A549 (cell line): ENCODE results near the gene PITX3. TPM values are rescaled to one million over a fixed set of nuclear protein-coding genes. Genes with fewer than 3 reads are reported as not detected.

Experiments used
- ATAC-seq, 2 experiments: fragments of 200-7000 bp in 1 of 2; fragments of >200 bp in 1 of 2; cut with Nextera tagmentation in 1 of 2; cut with Tn5 transposase in 1 of 2; 3 replicates each; pipeline versions ENCODE4 v1.8.0 to v1.9.1; 2018 to 2020; ENCODE audit warnings: mild to moderate bottlenecking in 1 of 2, moderate library complexity in 1 of 2
- CTCF ChIA-PET: fragments of 300-600 bp; sonication (Branson Sonifier 250); formaldehyde crosslinking; extraction: SDS; loops from one replicate; lab custom pipeline; 2021; ENCODE audit warnings: antibody characterized with exemption, inconsistent platforms; lab: Yijun Ruan, JAX
- POLR2A ChIA-PET: fragments of 350-600 bp; formaldehyde crosslinking; extraction: SDS; loops from one replicate; lab custom pipeline; 2021; ENCODE audit warnings: antibody characterized with exemption, inconsistent platforms; lab: Yijun Ruan, JAX
- DNase-seq, 2 experiments: peaks; one replicate each; pipeline versions ENCODE4 v3.0.0 to v3.0.0-alpha.2; 2011 to 2016; ENCODE audit warnings: low read depth in 1 of 2, low spot score in 1 of 2
- FAIRE-seq: peaks from 2 replicates; lab custom pipeline; 2011; peaks lifted over from hg19 to GRCh38; lab: Jason Lieb, UNC
- H3K27ac ChIP-seq, 2 experiments: fragments of >200 bp; sonication (Bioruptor Twin); formaldehyde crosslinking; 3 replicates each; pipeline ENCODE4 v1.5.1; 2016 to 2017
- H3K4me1 ChIP-seq: fragments of >200 bp; sonication (Bioruptor Twin); formaldehyde crosslinking; 3 replicates; pipeline ENCODE4 v1.6.1; 2016
- H3K4me2 ChIP-seq: fragments of >200 bp; sonication (Bioruptor Twin); formaldehyde crosslinking; 3 replicates; pipeline ENCODE4 v1.6.1; 2016
- H3K4me3 ChIP-seq: fragments of >200 bp; sonication (Bioruptor Twin); formaldehyde crosslinking; 3 replicates; pipeline ENCODE4 v1.5.1; 2016
- H3K9me3 ChIP-seq: fragments of >200 bp; sonication (Bioruptor Twin); formaldehyde crosslinking; 3 replicates; pipeline ENCODE4 v1.6.1; 2016
- BCL3 ChIP-seq: fragments of >200 bp; sonication (Bioruptor Twin); formaldehyde crosslinking; IDR thresholded peaks from 3 replicates; pipeline ENCODE4 v1.6.1; 2016
- CHD2 ChIP-seq: fragments of 150-350 bp; IDR thresholded peaks from 2 replicates; pipeline ENCODE4 v1.6.1; 2014; ENCODE audit warnings: low read length; ENCODE audit not compliant: partially characterized antibody
- EHMT2 ChIP-seq: fragments of 200-600 bp; sonication (generic); IDR thresholded peaks from 2 replicates; pipeline ENCODE4 v1.6.1; 2016; ENCODE audit warnings: antibody characterized with exemption, low read depth, mild to moderate bottlenecking, moderate library complexity
- FOSL2 ChIP-seq, 2 experiments: fragments of 450-650 bp in 1 of 2; fragments of >200 bp in 1 of 2; sonication (Bioruptor Twin) in 1 of 2; formaldehyde crosslinking; IDR thresholded peaks; 2 replicates each; pipeline versions ENCODE4 v1.5.0 to v1.6.1; 2016 to 2020; ENCODE audit warnings: mild to moderate bottlenecking in 1 of 2, moderate library complexity in 1 of 2
- HDAC2 ChIP-seq: fragments of 200-600 bp; sonication (generic); IDR thresholded peaks from 2 replicates; pipeline ENCODE4 v1.6.1; 2016
- HOXA7 ChIP-seq: fragments of 250-450 bp; sonication (Bioruptor Pico); IDR thresholded peaks from 2 replicates; pipeline ENCODE4 v1.5.0; 2020; ENCODE audit warnings: mild to moderate bottlenecking, moderate library complexity
- MAFK ChIP-seq: fragments of 450-650 bp; IDR thresholded peaks from 2 replicates; pipeline ENCODE4 v1.6.1; 2014; ENCODE audit not compliant: partially characterized antibody
- MAZ ChIP-seq: fragments of 150-350 bp; IDR thresholded peaks from 2 replicates; pipeline ENCODE4 v1.6.1; 2014; ENCODE audit warnings: antibody characterized with exemption, low read depth, low read length, borderline replicate concordance
- NPAS2 ChIP-seq: fragments of 250-450 bp; sonication (Bioruptor Pico); IDR thresholded peaks from 2 replicates; pipeline ENCODE4 v1.8.0; 2022; ENCODE audit warnings: mild to moderate bottlenecking, moderate library complexity, borderline replicate concordance
- NR3C1 ChIP-seq: fragments of >200 bp; sonication (Bioruptor Twin); formaldehyde crosslinking; IDR thresholded peaks from 3 replicates; pipeline ENCODE4 v1.6.1; 2017
- POLR2AphosphoS2 ChIP-seq: conservative IDR thresholded peaks from 2 replicates; pipeline ENCODE4 v1.6.1; 2012; ENCODE audit warnings: low read length, improper control_type of control experiment, inconsistent platforms
- SREBF2 ChIP-seq: fragments of 450-650 bp; IDR thresholded peaks from 2 replicates; pipeline ENCODE4 v1.6.1; 2014; ENCODE audit warnings: mild to moderate bottlenecking, moderate library complexity
- TP53 ChIP-seq: fragments of 250-450 bp; sonication (Bioruptor Pico); IDR thresholded peaks from 2 replicates; pipeline ENCODE4 v1.5.0; 2021; ENCODE audit warnings: mild to moderate bottlenecking, moderate library complexity
- ZC3H11A ChIP-seq: fragments of 450-650 bp; IDR thresholded peaks from 2 replicates; pipeline ENCODE4 v1.6.1; 2014; ENCODE audit warnings: antibody characterized with exemption, mild to moderate bottlenecking
- WGBS: methylation state at CpG from one replicate; pipeline ENCODE4 v1.1.6; 2017; ENCODE audit errors: missing lambda C conversion rate; 5-methylcytosine and 5-hydroxymethylcytosine counted together
- polyA plus RNA-seq, 4 experiments: library from polyadenylated mRNA; depleted of rRNA in 3 of 4; stranded (reverse); fragments of >200 nt; fragmentation: RNase III in 1 of 4; extraction: RNeasy Plus Mini Kit Qiagen cat#74134 plus additional on column Dnase treatment in 1 of 4; gene quantifications; 2 replicates in 3 of 4; 3 replicates in 1 of 4; pipeline ENCODE4 v1.2.3, GENCODE V29; 2011 to 2017
- TF ChIP-seq, protein P1 (sequence below): IDR thresholded peaks from 2 replicates; pipeline ENCODE4 v1.6.1; 2012; ENCODE audit warnings: low read depth, borderline replicate concordance
- TF ChIP-seq, protein P2 (sequence below): IDR thresholded peaks from 2 replicates; pipeline ENCODE4 v1.6.1; 2012
- TF ChIP-seq, protein P3 (sequence below): fragments of 150-350 bp; IDR thresholded peaks from 2 replicates; pipeline ENCODE4 v1.6.1; 2014; ENCODE audit warnings: low read depth, mild to moderate bottlenecking, low read length
- TF ChIP-seq, protein P4 (sequence below): IDR thresholded peaks from 2 replicates; pipeline ENCODE4 v1.6.1; 2012

PITX3 gene
- polyA plus RNA-seq, 2 of the 4 experiments (the other 2 are of a cell fraction), result 0.09 TPM; not detected in 1

GRCh38 chr10:102241032-102241443 is 274 bp downstream of the PITX3 start:
- no peak for FAIRE-seq
- ChIA-PET POLR2A (interaction anchor here (0.5 kb wide), 1 partner anchor 126 kb away, joined by 4 read pairs; no protein-coding TSS in a partner anchor), CTCF (interaction anchor here (0.7 to 24.2 kb wide), 8 partner anchors 11 to 330 kb away, joined by 3 to 886 read pairs (median 4); partner anchors contain the start of genes ELOVL3 and NFKB2)

DNA sequence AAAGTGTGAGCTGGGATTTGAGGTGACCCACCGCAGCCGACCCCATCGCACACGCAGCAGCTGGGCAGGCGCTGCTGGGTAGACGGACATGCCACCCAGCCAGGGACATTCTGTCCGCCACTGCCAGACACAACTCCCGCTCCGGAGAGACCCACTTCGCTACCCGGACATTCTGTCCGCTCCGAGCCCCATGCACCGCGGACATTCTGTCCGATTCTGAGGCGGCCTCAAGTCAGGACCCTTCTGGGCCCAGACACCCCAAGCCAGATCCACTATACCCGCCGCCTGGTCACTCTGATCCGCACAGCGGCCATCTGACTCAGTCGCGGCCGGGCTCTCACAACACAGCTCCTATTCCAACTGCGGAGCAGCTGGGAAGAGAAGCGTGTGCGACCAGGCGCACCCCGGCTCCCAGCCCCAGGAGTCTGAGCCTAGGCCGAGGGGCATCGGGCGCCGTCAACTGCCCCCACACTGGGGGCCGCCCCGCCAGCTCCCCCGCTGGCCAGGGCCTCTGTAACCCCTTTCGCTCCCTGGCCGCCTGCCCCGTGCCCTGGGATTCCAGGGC is 763 bp downstream of the PITX3 start:
- POLR2A ChIA-PET, result no interaction called here
- TF ChIP-seq, protein P1, sequence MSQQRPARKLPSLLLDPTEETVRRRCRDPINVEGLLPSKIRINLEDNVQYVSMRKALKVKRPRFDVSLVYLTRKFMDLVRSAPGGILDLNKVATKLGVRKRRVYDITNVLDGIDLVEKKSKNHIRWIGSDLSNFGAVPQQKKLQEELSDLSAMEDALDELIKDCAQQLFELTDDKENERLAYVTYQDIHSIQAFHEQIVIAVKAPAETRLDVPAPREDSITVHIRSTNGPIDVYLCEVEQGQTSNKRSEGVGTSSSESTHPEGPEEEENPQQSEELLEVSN, result no peak
- no peak for TF ChIP-seq HOXA7 (CRISPR knock-in tag)
- TF ChIP-seq EHMT2, result no peak
- no peak for TF ChIP-seq NPAS2
- no peak for TF ChIP-seq SREBF2
- no peak for TF ChIP-seq FOSL2 (IDR thresholded peaks at IDR 0.05)
- no peak for TF ChIP-seq FOSL2 (CRISPR knock-in tag; IDR thresholded peaks at IDR 0.05)
- no peak for TF ChIP-seq HDAC2
- TF ChIP-seq TP53 (CRISPR knock-in tag), result no peak
- TF ChIP-seq CHD2, result no peak
- TF ChIP-seq, protein P2, sequence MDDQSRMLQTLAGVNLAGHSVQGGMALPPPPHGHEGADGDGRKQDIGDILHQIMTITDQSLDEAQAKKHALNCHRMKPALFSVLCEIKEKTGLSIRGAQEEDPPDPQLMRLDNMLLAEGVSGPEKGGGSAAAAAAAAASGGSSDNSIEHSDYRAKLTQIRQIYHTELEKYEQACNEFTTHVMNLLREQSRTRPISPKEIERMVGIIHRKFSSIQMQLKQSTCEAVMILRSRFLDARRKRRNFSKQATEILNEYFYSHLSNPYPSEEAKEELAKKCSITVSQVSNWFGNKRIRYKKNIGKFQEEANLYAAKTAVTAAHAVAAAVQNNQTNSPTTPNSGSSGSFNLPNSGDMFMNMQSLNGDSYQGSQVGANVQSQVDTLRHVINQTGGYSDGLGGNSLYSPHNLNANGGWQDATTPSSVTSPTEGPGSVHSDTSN, result no peak
- TF ChIP-seq, protein P3, sequence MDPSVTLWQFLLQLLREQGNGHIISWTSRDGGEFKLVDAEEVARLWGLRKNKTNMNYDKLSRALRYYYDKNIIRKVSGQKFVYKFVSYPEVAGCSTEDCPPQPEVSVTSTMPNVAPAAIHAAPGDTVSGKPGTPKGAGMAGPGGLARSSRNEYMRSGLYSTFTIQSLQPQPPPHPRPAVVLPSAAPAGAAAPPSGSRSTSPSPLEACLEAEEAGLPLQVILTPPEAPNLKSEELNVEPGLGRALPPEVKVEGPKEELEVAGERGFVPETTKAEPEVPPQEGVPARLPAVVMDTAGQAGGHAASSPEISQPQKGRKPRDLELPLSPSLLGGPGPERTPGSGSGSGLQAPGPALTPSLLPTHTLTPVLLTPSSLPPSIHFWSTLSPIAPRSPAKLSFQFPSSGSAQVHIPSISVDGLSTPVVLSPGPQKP, result no peak
- TF ChIP-seq MAFK, result no peak
- no peak for TF ChIP-seq BCL3
- no peak for TF ChIP-seq ZC3H11A
- no peak for TF ChIP-seq POLR2AphosphoS2
- TF ChIP-seq, protein P4, sequence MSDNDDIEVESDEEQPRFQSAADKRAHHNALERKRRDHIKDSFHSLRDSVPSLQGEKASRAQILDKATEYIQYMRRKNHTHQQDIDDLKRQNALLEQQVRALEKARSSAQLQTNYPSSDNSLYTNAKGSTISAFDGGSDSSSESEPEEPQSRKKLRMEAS, result no peak
- TF ChIP-seq MAZ, result no peak
- DNase-seq (no peak), FAIRE-seq (no peak), ATAC-seq (no peak)
- Histone ChIP-seq H3K4me3 (no peak overlapping the region; the same call in 1 of the 3 replicates), H3K4me2 (peak overlapping the region; percentile 95), H3K27ac (no peak overlapping the region), H3K9me3 (no peaks in the 10 kb centered on the region), H3K4me1 (peaks cover 18% of the 10 kb centered on the region)
- CTCF ChIA-PET, result interaction anchor here (0.7 to 24.2 kb wide), 9 partner anchors 9 to 331 kb away, joined by 3 to 886 read pairs (median 4); partner anchors contain the start of genes ELOVL3 and NFKB2
- whole genome bisulfite sequencing, result 94% methylated on average over 35 of the region's 39 CpGs

More at GRCh38 chr10:102241032-102241443, 274 bp downstream of the PITX3 start:
- 60% methylated on average over 11 of the region's 20 CpGs for WGBS
- TF ChIP-seq MAZ (no peak), NR3C1 (no peak), NPAS2 (no peak)
- TF ChIP-seq, protein P2, result no peak
- TF ChIP-seq, protein P4, result no peak
- H3K4me2 ChIP-seq, result peak overlapping the region; percentile 95
- no peaks in the 10 kb centered on the region for H3K9me3 ChIP-seq
- peak overlapping the region; percentile 55 for H3K4me3 ChIP-seq
- peaks cover 13% of the 10 kb centered on the region; the same call in 2 of the 3 replicates for H3K4me1 ChIP-seq
- DNase-seq (no peak), ATAC-seq (peak; percentile 9 to 15; a peak in 4 of 6 replicates)
- 0 out of 6 replicates have a peak overlapping the region, but pooled peaks of 1 of the 2 experiments have one; percentile 50 for H3K27ac ChIP-seq
